GM19395 (cell line): ENCODE measurements around the gene LKAAEAR1.

Experiments used
- ATAC-seq: cut with Tn5 transposase; IDR thresholded peaks from one replicate; pipeline ENCODE4 v1.9.1; 2021; ENCODE audit warnings: mild to moderate bottlenecking, moderate library complexity; ENCODE audit not compliant: unreplicated experiment

Gene LKAAEAR1

GRCh38 chr20:64111841-64112641, 27.8 kb upstream of the LKAAEAR1 start:
- no peak for ATAC-seq

DNA sequence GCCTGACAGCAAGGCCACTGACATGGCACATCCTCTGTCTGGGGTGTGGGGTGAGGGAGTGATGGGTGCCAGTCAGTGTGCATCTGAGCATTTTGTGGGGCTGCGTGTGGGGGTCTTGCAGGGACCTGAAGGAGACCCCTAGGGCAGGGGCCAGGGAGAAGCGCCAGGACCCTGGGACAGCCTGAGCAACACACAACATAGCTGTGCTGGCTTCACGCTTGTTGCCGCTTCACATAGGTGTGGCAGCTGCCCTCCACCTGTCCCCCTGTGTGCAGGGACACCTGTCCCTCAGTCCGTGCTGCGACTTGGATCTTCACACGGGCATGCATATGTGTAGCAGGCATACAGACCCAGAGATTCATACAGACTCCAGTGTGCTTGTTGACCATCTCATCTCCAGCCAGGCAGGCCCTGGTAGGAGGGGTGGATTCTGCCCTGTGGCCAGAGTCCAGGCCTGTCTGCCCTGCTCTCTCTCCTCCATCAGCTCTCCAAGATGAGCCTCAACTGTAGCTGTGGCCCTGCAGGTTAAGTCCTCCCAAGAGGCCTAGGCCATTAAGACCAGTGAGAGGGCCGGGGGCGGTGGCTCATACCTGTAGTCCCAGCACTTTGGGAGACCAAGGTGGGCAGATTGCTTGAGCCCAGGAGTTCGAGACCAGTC, 26.3 kb upstream of the LKAAEAR1 start:
- ATAC-seq, result no peak

DNA sequence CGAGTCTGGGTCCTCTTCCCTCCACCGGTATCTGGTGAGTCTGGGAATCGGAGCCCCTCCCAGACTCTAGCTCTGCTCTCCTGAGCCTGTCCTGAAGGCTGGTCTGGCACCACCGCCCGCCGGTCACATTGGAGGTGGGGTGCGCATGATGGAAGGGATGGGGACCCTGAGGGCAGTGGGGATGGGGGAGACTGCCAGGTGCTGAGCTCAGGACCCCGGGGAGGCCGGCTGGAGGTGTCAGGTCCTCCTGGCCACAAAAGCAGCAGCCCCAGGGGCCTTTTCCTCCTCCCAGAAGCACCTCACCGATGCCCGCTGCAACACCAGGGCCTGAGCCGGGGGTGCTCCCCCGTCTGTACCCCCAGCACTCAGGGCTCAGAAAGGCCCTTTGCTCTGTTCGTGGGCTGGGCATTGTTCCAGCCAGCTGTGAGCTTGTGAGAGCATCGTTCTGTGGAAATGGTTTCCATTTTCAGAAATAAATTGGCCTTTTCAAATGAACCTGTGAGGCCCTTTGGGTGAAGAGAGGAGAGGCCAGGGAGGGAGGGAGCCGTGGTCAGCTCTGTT, 25.7 kb upstream of the LKAAEAR1 start:
- ATAC-seq, result no peak

GRCh38 chr20:64108731-64109681, 24.8 kb upstream of the LKAAEAR1 start:
- ATAC-seq, result no peak

- ATAC-seq, result no peak
Observed at GRCh38 chr20:64107736-64108457, 23.7 kb upstream of the LKAAEAR1 start.

DNA sequence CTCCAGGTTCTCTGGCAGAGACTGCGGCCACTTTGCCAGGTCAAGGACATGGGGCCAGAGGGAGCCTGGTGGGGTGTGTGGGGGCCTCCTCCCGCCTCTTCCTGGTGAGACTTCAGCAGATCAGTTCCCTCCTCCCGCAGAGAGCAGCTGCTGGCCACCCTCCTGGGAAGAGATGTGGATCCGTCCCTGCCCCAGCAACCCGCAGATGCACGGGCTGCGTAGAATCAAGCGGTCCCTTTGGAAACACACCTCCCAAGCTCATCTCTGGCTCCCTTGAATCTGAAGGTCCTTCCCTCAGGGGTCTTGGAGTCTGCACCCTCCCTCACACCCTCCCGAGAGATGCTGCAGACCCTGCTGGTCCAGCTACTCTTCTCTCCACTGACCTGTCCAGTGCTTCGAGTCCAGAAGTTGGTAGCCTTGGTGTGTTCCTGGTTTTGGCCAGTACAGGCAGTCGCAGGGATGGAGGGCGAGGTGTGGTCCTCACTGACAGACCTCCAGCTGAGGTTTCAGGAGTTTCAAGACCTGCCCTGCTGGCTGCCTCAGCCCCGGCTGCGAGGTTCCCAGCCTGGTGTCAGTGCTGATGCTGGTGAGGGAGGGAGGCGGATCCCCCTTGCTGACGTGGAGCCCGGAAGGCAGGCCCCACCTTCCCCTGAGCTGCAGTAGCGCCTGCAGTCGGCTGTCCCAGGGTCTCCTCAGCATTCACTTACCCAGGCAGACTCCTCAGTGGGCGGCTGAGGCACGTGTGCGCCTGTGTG, 23.0 kb upstream of the LKAAEAR1 start, which contains the start of gene NPBWR2:
Gene NPBWR2 (minus strand): TSS at position 585 of the 755 bp plus-strand sequence. CDS start 734 bp downstream, outside the sequence.
- no peak for ATAC-seq

GRCh38 chr20:64106435-64106961, 22.3 kb upstream of the LKAAEAR1 start:
- ATAC-seq, result no peak

GRCh38 chr20:64105846-64106434, 21.7 kb upstream of the LKAAEAR1 start:
- no peak for ATAC-seq

GRCh38 chr20:64104667-64105451, 20.7 kb upstream of the LKAAEAR1 start:
- no peak for ATAC-seq

GRCh38 chr20:64103871-64104666, 19.9 kb upstream of the LKAAEAR1 start:
- no peak for ATAC-seq

- no peak for ATAC-seq
Observed at GRCh38 chr20:64102647-64103354, 18.6 kb upstream of the LKAAEAR1 start.

GRCh38 chr20:64101731-64102621, 17.8 kb upstream of the LKAAEAR1 start:
- ATAC-seq, result no peak

GRCh38 chr20:64100946-64101688, 16.9 kb upstream of the LKAAEAR1 start:
- no peak for ATAC-seq

- ATAC-seq, result no peak
Observed at GRCh38 chr20:64100566-64100888, 16.3 kb upstream of the LKAAEAR1 start.
